HepG2 (cell line): ENCODE measurements around the gene ATP10D. TPM values are rescaled to one million over a fixed set of nuclear protein-coding genes. Genes with fewer than 3 reads are reported as not detected.

Source experiments
- ATAC-seq: fragments of 200-7000 bp; cut with Tn5 transposase; 3 replicates; pipeline ENCODE4 v1.9.1; 2020; ENCODE audit warnings: mild to moderate bottlenecking, moderate library complexity
- BruUV-seq: library from RNA; stranded (reverse); fragments of 400-500 nt; replicated peaks from 2 replicates; lab custom pipeline; 2021; lab: Mats Ljungman, UMichigan
- CTCF ChIA-PET: fragments of 300-600 bp; formaldehyde crosslinking; extraction: SDS; loops from one replicate; lab custom pipeline; 2021; ENCODE audit warnings: low total read pairs, inconsistent platforms, low intra/inter-chr PET ratio; lab: Yijun Ruan, JAX
- POLR2A ChIA-PET: fragments of 350-600 bp; sonication (Branson Sonifier 250); formaldehyde crosslinking; loops from one replicate; lab custom pipeline; 2020; ENCODE audit warnings: antibody characterized with exemption, inconsistent platforms; lab: Yijun Ruan, JAX
- DNase-seq: peaks from one replicate; pipeline ENCODE4 v3.0.0-alpha.2; 2015; ENCODE audit warnings: low spot score
- FAIRE-seq: peaks from 3 replicates; lab custom pipeline; 2011; peaks lifted over from hg19 to GRCh38; lab: Jason Lieb, UNC
- H2AFZ ChIP-seq: one replicate; pipeline ENCODE4 v1.6.1; 2011; ENCODE audit warnings: low read length, inconsistent platforms
- H3K27ac ChIP-seq: fragments of 300-600 bp; 3 replicates; pipeline ENCODE4 v1.8.0; 2011; ENCODE audit warnings: mixed run types, mild to moderate bottlenecking, mixed read lengths, low read length, inconsistent platforms; ENCODE audit not compliant: insufficient read depth; ENCODE audit errors: extremely low read length
- H3K27me3 ChIP-seq, 2 experiments: fragments of 200-600 bp in 1 of 2; 2 replicates in 1 of 2; 3 replicates in 1 of 2; pipeline versions ENCODE4 v1.6.0 to v1.8.0; 2011; ENCODE audit warnings: low read length in 2 of 2, mild to moderate bottlenecking in 2 of 2, moderate library complexity in 2 of 2, inconsistent platforms in 1 of 2; ENCODE audit not compliant: insufficient read depth in 2 of 2, control insufficient read depth in 1 of 2
- H3K36me3 ChIP-seq, 2 experiments: fragments of 200-600 bp in 1 of 2; replicated peaks in 1 of 2; 2 replicates in 1 of 2; 3 replicates in 1 of 2; pipeline versions ENCODE4 v1.5.1 to v1.8.0; 2011; ENCODE audit warnings: low read length in 2 of 2, inconsistent platforms in 1 of 2; ENCODE audit not compliant: insufficient read depth in 2 of 2, control insufficient read depth in 1 of 2
- H3K4me1 ChIP-seq: 2 replicates; pipeline ENCODE4 v1.5.1; 2012; ENCODE audit warnings: low read length, inconsistent platforms; ENCODE audit not compliant: insufficient read depth
- H3K4me2 ChIP-seq: 2 replicates; pipeline ENCODE4 v1.6.0; 2011; ENCODE audit warnings: low read depth, low read length, inconsistent platforms
- H3K4me3 ChIP-seq, 3 experiments: fragments of 200-600 bp in 1 of 3; sonication (generic), shearing (Covaris generic) in 1 of 3; replicated peaks in 1 of 3; 2 replicates each; pipeline ENCODE4 v1.5.1; 2011 to 2016; ENCODE audit warnings: low read length in 3 of 3, inconsistent platforms in 2 of 3, low read depth in 2 of 3, mild to moderate bottlenecking in 2 of 3, control low read depth in 1 of 3, mixed read lengths in 1 of 3; ENCODE audit not compliant: insufficient read depth in 1 of 3
- H3K79me2 ChIP-seq: one replicate; pipeline ENCODE4 v1.6.1; 2011; ENCODE audit warnings: low read length, inconsistent platforms; ENCODE audit not compliant: insufficient read depth
- H3K9ac ChIP-seq: 2 replicates; pipeline ENCODE4 v1.6.0; 2011; ENCODE audit warnings: mild to moderate bottlenecking, low read depth, low read length, inconsistent platforms; ENCODE audit not compliant: insufficient read depth
- H3K9me3 ChIP-seq: 2 replicates; pipeline ENCODE4 v1.5.1; 2012; ENCODE audit warnings: mild to moderate bottlenecking, low read length
- H4K20me1 ChIP-seq: 2 replicates; pipeline ENCODE4 v1.6.0; 2011; ENCODE audit warnings: inconsistent platforms, mild to moderate bottlenecking, low read length, moderate library complexity; ENCODE audit not compliant: insufficient read depth
- ARNT ChIP-seq: fragments of 450-650 bp; IDR thresholded peaks from 2 replicates; pipeline ENCODE4 v1.6.1; 2017
- IKZF1 ChIP-seq: fragments of 450-650 bp; IDR thresholded peaks from 2 replicates; pipeline ENCODE4 v1.7.1; 2016
- ZBTB42 ChIP-seq: sonication (generic); formaldehyde crosslinking; IDR thresholded peaks from 2 replicates; pipeline ENCODE4 v1.5.0; 2020; ENCODE audit warnings: mild to moderate bottlenecking, missing genetic modification reagents
- ZKSCAN1 ChIP-seq: fragments of 150-350 bp; IDR thresholded peaks from 2 replicates; pipeline ENCODE4 v1.6.1; 2014; ENCODE audit warnings: low read length
- ZNF12 ChIP-seq: sonication (generic); formaldehyde crosslinking; IDR thresholded peaks from 2 replicates; pipeline ENCODE4 v1.5.0; 2020; ENCODE audit warnings: missing genetic modification reagents
- ZNF234 ChIP-seq: sonication (generic); formaldehyde crosslinking; conservative IDR thresholded peaks from 2 replicates; pipeline ENCODE4 v1.5.1; 2020; ENCODE audit warnings: mild to moderate bottlenecking, missing genetic modification reagents
- ZNF256 ChIP-seq: sonication (generic); formaldehyde crosslinking; conservative IDR thresholded peaks from 2 replicates; pipeline ENCODE4 v1.4.0; 2020; ENCODE audit warnings: missing genetic modification reagents
- ZNF432 ChIP-seq: sonication (generic); formaldehyde crosslinking; IDR thresholded peaks from 2 replicates; pipeline ENCODE4 v1.5.0; 2020; ENCODE audit warnings: missing genetic modification reagents, mild to moderate bottlenecking, borderline replicate concordance
- ZNF468 ChIP-seq: sonication (generic); formaldehyde crosslinking; IDR thresholded peaks from 2 replicates; pipeline ENCODE4 v1.8.0; 2022; ENCODE audit warnings: mild to moderate bottlenecking, moderate library complexity, missing genetic modification reagents
- ZNF737 ChIP-seq: sonication (generic); formaldehyde crosslinking; IDR thresholded peaks from 2 replicates; pipeline ENCODE4 v1.5.0; 2020; ENCODE audit warnings: missing genetic modification reagents, mild to moderate bottlenecking, borderline replicate concordance
- in situ Hi-C: cut with HindIII; loops from 2 replicates; pipeline ENCODE4 v1.10.0; 2017; ENCODE audit warnings: low pct_unique_long_range_greater_than_20kb; ENCODE audit not compliant: extremely low pct_ligation_motif_present
- intact Hi-C: fragments of 100-400 bp; cut with micrococcal nuclease; formaldehyde crosslinking; loops from one replicate; pipeline ENCODE4 v1.10.0; 2022; ENCODE audit not compliant: unreplicated experiment
- polyA plus RNA-seq, 8 experiments: library from polyadenylated mRNA; depleted of rRNA in 3 of 8; stranded (reverse) in 7 of 8; unstranded in 1 of 8; fragments of >200 nt; fragmentation: Illumina TruSeq in 4 of 8; extraction: Trizol in 4 of 8; gene quantifications; 2 replicates each; pipeline versions ENCODE4 v1.2.1 to v1.2.3, GENCODE V29; 2011 to 2016; ENCODE audit warnings: low read depth in 4 of 8, missing spikeins in 1 of 8, mixed read lengths in 1 of 8; ENCODE audit not compliant: insufficient read depth in 1 of 8
- total RNA-seq, 5 experiments: library from RNA; depleted of rRNA; stranded (reverse); fragments of >200 nt; fragmentation: Illumina TruSeq; extraction: Trizol; gene quantifications; 2 replicates each; pipeline ENCODE4 v1.2.3, GENCODE V29; 2016; ENCODE audit warnings: low read depth in 1 of 5
- TF ChIP-seq, protein P1 (sequence below): sonication (generic); formaldehyde crosslinking; IDR thresholded peaks from one replicate; pipeline ENCODE4 v1.5.1; 2020; ENCODE audit warnings: mild to moderate bottlenecking, missing genetic modification reagents; ENCODE audit errors: not compliant biosample characterization
- TF ChIP-seq, protein P2 (sequence below): IDR thresholded peaks from 2 replicates; pipeline ENCODE4 v1.4.0; 2020; ENCODE audit warnings: mild to moderate bottlenecking, missing genetic modification reagents

ATP10D gene
- total and polyA plus RNA-seq, 2 of the 13 experiments (the other 11 are each of a cell fraction or from before 2014, with no cell fraction given): 2.2 to 9.8 TPM

DNA sequence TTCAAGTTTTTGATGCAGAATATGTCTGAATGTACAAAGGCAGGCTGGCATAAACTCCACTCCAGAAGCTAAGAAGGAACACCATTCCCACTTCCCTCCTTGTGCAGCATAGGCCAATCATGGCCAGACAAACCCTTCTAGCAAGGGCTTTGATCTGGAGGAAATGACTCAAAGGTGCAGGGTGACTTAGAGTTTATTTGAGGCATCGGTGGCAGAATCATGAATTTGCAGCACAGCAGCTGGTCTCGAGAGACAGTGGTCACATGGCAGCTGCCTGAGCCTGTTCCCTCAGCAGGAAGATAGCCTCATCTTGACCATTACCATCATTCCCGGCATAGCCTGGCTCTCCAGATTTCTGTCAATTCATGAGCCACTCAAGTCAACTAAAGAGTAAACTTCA, 154.5 kb downstream of the ATP10D start (continued):
- TF ChIP-seq, protein P1, sequence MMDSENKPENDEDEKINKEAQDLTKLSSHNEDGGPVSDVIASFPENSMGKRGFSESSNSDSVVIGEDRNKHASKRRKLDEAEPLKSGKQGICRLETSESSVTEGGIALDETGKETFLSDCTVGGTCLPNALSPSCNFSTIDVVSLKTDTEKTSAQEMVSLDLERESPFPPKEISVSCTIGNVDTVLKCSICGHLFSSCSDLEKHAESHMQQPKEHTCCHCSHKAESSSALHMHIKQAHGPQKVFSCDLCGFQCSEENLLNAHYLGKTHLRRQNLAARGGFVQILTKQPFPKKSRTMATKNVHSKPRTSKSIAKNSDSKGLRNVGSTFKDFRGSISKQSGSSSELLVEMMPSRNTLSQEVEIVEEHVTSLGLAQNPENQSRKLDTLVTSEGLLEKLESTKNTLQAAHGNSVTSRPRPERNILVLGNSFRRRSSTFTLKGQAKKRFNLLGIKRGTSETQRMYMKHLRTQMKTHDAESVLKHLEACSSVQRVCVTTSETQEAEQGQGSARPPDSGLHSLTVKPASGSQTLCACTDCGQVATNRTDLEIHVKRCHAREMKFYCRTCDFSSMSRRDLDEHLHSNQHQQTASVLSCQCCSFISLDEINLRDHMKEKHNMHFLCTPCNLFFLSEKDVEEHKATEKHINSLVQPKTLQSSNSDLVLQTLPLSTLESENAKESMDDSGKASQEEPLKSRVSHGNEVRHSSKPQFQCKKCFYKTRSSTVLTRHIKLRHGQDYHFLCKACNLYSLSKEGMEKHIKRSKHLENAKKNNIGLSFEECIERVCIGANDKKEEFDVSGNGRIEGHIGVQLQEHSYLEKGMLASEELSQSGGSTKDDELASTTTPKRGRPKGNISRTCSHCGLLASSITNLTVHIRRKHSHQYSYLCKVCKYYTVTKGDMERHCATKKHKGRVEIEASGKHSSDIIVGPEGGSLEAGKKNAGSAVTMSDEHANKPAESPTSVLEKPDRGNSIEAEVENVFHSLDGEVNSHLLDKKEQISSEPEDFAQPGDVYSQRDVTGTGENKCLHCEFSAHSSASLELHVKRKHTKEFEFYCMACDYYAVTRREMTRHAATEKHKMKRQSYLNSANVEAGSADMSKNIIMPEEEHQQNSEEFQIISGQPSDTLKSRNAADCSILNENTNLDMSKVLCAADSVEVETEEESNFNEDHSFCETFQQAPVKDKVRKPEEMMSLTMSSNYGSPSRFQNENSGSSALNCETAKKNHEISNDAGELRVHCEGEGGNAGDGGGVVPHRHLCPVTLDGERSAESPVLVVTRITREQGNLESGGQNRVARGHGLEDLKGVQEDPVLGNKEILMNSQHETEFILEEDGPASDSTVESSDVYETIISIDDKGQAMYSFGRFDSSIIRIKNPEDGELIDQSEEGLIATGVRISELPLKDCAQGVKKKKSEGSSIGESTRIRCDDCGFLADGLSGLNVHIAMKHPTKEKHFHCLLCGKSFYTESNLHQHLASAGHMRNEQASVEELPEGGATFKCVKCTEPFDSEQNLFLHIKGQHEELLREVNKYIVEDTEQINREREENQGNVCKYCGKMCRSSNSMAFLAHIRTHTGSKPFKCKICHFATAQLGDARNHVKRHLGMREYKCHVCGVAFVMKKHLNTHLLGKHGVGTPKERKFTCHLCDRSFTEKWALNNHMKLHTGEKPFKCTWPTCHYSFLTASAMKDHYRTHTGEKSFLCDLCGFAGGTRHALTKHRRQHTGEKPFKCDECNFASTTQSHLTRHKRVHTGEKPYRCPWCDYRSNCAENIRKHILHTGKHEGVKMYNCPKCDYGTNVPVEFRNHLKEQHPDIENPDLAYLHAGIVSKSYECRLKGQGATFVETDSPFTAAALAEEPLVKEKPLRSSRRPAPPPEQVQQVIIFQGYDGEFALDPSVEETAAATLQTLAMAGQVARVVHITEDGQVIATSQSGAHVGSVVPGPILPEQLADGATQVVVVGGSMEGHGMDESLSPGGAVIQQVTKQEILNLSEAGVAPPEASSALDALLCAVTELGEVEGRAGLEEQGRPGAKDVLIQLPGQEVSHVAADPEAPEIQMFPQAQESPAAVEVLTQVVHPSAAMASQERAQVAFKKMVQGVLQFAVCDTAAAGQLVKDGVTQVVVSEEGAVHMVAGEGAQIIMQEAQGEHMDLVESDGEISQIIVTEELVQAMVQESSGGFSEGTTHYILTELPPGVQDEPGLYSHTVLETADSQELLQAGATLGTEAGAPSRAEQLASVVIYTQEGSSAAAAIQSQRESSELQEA (CRISPR knock-in tag): no peak
- no peak for TF ChIP-seq ZNF432 (CRISPR knock-in tag)

DNA sequence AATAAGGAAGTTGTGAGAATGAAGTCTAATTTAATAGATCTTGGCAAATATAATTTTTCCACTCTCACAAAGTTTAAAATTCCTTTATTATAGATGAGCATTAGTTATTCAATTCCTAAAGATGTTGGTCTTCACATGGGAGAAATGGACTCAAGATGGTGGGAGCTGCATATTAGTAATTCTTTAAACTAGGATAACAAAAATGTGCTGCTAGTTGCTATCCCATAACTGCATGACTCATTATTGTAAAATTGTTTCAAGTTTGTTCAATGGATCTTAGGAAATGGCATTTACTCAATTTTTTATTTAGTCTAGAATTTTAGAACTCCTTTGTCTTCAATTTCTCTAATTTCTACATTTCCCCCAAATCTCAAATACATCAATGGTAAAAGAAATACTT, 155.8 kb downstream of the ATP10D start:
- FAIRE-seq: no peak
- TF ChIP-seq IKZF1 (no peak), ZBTB42 (CRISPR knock-in tag) (no peak), ARNT (no peak), ZNF737 (CRISPR knock-in tag) (no peak), ZKSCAN1 (no peak), ZNF468 (CRISPR knock-in tag) (no peak), ZNF256 (CRISPR knock-in tag) (no peak), ZNF234 (CRISPR knock-in tag) (no peak), ZNF12 (CRISPR knock-in tag) (no peak)
- TF ChIP-seq, protein P2, sequence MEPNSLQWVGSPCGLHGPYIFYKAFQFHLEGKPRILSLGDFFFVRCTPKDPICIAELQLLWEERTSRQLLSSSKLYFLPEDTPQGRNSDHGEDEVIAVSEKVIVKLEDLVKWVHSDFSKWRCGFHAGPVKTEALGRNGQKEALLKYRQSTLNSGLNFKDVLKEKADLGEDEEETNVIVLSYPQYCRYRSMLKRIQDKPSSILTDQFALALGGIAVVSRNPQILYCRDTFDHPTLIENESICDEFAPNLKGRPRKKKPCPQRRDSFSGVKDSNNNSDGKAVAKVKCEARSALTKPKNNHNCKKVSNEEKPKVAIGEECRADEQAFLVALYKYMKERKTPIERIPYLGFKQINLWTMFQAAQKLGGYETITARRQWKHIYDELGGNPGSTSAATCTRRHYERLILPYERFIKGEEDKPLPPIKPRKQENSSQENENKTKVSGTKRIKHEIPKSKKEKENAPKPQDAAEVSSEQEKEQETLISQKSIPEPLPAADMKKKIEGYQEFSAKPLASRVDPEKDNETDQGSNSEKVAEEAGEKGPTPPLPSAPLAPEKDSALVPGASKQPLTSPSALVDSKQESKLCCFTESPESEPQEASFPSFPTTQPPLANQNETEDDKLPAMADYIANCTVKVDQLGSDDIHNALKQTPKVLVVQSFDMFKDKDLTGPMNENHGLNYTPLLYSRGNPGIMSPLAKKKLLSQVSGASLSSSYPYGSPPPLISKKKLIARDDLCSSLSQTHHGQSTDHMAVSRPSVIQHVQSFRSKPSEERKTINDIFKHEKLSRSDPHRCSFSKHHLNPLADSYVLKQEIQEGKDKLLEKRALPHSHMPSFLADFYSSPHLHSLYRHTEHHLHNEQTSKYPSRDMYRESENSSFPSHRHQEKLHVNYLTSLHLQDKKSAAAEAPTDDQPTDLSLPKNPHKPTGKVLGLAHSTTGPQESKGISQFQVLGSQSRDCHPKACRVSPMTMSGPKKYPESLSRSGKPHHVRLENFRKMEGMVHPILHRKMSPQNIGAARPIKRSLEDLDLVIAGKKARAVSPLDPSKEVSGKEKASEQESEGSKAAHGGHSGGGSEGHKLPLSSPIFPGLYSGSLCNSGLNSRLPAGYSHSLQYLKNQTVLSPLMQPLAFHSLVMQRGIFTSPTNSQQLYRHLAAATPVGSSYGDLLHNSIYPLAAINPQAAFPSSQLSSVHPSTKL (CRISPR knock-in tag): no peak

More for the DNA sequence above, 155.8 kb downstream of the ATP10D start:
- Histone ChIP-seq H3K36me3 (no peaks in the 10 kb centered on the region), H3K4me2 (no peak overlapping the region), H3K27ac (no peak overlapping the region), H3K4me1 (no peaks in the 10 kb centered on the region), H3K27me3 (no peaks in the 10 kb centered on the region), H3K9me3 (no peaks in the 10 kb centered on the region), H2AFZ (no peak overlapping the region), H3K4me3 (no peak overlapping the region), H3K9ac (no peak overlapping the region), H4K20me1 (no peaks in the 10 kb centered on the region), H3K79me2 (no peaks in the 10 kb centered on the region)
- no TSS peak for BruUV-seq
- in situ Hi-C loops: no loop called here
- DNase-seq (no peak), ATAC-seq (no peak)
- POLR2A ChIA-PET: no interaction called here
- CTCF ChIA-PET: no interaction called here
- intact Hi-C loops: no loop called here
